B cell (primary cell): ENCODE results near the gene KCNQ2. TPM values are rescaled to one million over a fixed set of nuclear protein-coding genes. Genes with fewer than 3 reads are reported as not detected.

ENCODE experiments used
- ATAC-seq: fragments of 200-7000 bp; cut with Tn5 transposase; one replicate; pipeline ENCODE4 v1.10.0; 2021; ENCODE audit warnings: low read depth, mild to moderate bottlenecking, moderate number of reproducible peaks, moderate library complexity
- CTCF ChIA-PET: fragments of 350-600 bp; sonication (Branson Sonifier 250); formaldehyde crosslinking; loops from one replicate; lab custom pipeline; 2021; ENCODE audit warnings: antibody characterized with exemption, inconsistent platforms; lab: Charles Lee
- POLR2A ChIA-PET: fragments of 350-600 bp; sonication (Branson Sonifier 250); formaldehyde crosslinking; loops from one replicate; lab custom pipeline; 2021; ENCODE audit warnings: antibody characterized with exemption; lab: Charles Lee
- DNase-seq: peaks from one replicate; pipeline ENCODE4 v3.0.0; 2013
- H2AFZ ChIP-seq: 2 replicates; pipeline ENCODE4 v1.6.1; 2012; ENCODE audit warnings: mild to moderate bottlenecking, low read depth, low read length; ENCODE audit not compliant: insufficient read depth, poor library complexity, severe bottlenecking
- H3K27ac ChIP-seq, 2 donors: 1 replicate in 1 of 2; 2 replicates in 1 of 2; pipeline ENCODE4 v1.5.1; 2012 to 2013; ENCODE audit warnings: low read length in 2 of 2, mild to moderate bottlenecking in 2 of 2, moderate library complexity in 1 of 2
- H3K27me3 ChIP-seq, 4 experiments: fragments of 200-600 bp in 1 of 4; sonication (generic) in 1 of 4; replicated peaks in 1 of 4; 1 replicate in 2 of 4; 2 replicates in 2 of 4; pipeline versions ENCODE4 v1.6.1 to v1.7.0; 2013 to 2016; ENCODE audit warnings: low read length in 3 of 4, mild to moderate bottlenecking in 2 of 4, mixed read lengths in 1 of 4, moderate library complexity in 1 of 4; ENCODE audit not compliant: insufficient read depth in 4 of 4, control insufficient read depth in 3 of 4; ENCODE audit errors: control extremely low read depth in 1 of 4
- H3K36me3 ChIP-seq, 2 experiments: replicated peaks in 1 of 2; 1 replicate in 1 of 2; 2 replicates in 1 of 2; pipeline versions ENCODE4 v1.6.1 to v1.7.1; 2013; ENCODE audit warnings: low read length in 1 of 2; ENCODE audit not compliant: insufficient read depth in 2 of 2, control insufficient read depth in 1 of 2; ENCODE audit errors: control extremely low read depth in 1 of 2, extremely low read depth in 1 of 2
- H3K4me1 ChIP-seq, 2 donors: fragments of 200-600 bp in 1 of 2; sonication (generic) in 1 of 2; 1 replicate in 1 of 2; 2 replicates in 1 of 2; pipeline versions ENCODE4 v1.5.1 to v1.6.1; 2013 to 2017; ENCODE audit warnings: low read length in 2 of 2; ENCODE audit not compliant: control insufficient read depth in 2 of 2, insufficient read depth in 2 of 2
- H3K4me2 ChIP-seq: replicated peaks from 2 replicates; pipeline ENCODE3; 2012; ENCODE audit warnings: mild to moderate bottlenecking, low read depth, low read length; ENCODE audit not compliant: poor library complexity, severe bottlenecking
- H3K4me3 ChIP-seq, 5 experiments: fragments of 200-600 bp in 1 of 5; sonication (generic) in 1 of 5; 1 replicate in 3 of 5; 2 replicates in 2 of 5; pipeline versions ENCODE4 v1.5.1 to v1.7.0; 2011 to 2016; ENCODE audit warnings: low read length in 4 of 5, mild to moderate bottlenecking in 4 of 5, low read depth in 2 of 5, control low read depth in 1 of 5, moderate library complexity in 1 of 5; ENCODE audit not compliant: insufficient read depth in 1 of 5; ENCODE audit errors: control extremely low read depth in 1 of 5, extremely low read depth in 1 of 5
- H3K79me2 ChIP-seq: fragments of 200-600 bp; sonication (generic); one replicate; pipeline ENCODE4 v1.6.0; 2016; ENCODE audit warnings: low read length; ENCODE audit not compliant: control insufficient read depth, insufficient read depth
- H3K9ac ChIP-seq: fragments of 200-600 bp; sonication (generic); 2 replicates; pipeline ENCODE4 v1.6.1; 2017; ENCODE audit warnings: mild to moderate bottlenecking, low read length, moderate library complexity
- H3K9me3 ChIP-seq, 3 donors: one replicate each; pipeline versions ENCODE4 v1.6.1 to v1.7.1; 2013; ENCODE audit warnings: low read length in 2 of 3; ENCODE audit not compliant: control insufficient read depth in 2 of 3, insufficient read depth in 1 of 3; ENCODE audit errors: control extremely low read depth in 1 of 3
- H4K20me1 ChIP-seq: 2 replicates; pipeline ENCODE4 v1.6.0; 2012; ENCODE audit warnings: mild to moderate bottlenecking, low read length; ENCODE audit not compliant: insufficient read depth, control insufficient read depth, poor library complexity, severe bottlenecking
- H3K27ac Mint-ChIP-seq: one replicate; pipeline ENCODE4 v1.8.0; 2021; ENCODE audit warnings: mixed read lengths
- H3K27me3 Mint-ChIP-seq: one replicate; pipeline ENCODE4 v1.8.0; 2021; ENCODE audit warnings: mixed read lengths
- H3K4me1 Mint-ChIP-seq: one replicate; pipeline ENCODE4 v1.8.0; 2021; ENCODE audit warnings: mixed read lengths
- H3K4me3 Mint-ChIP-seq: one replicate; pipeline ENCODE4 v1.8.0; 2021; ENCODE audit warnings: mixed read lengths
- H3K9me3 Mint-ChIP-seq: one replicate; pipeline ENCODE4 v1.8.0; 2022; ENCODE audit warnings: mixed read lengths; ENCODE audit not compliant: insufficient read depth
- CTCF ChIP-seq: fragments of 200-600 bp; IDR thresholded peaks from one replicate; pipeline ENCODE4 v1.8.0; 2022; ENCODE audit warnings: antibody characterized with exemption, mild to moderate bottlenecking
- EZH2 ChIP-seq: IDR thresholded peaks from 2 replicates; pipeline ENCODE4 v1.6.1; 2012; ENCODE audit warnings: borderline replicate concordance, low read depth, mild to moderate bottlenecking, moderate library complexity, low read length; ENCODE audit not compliant: insufficient read depth, poor library complexity, severe bottlenecking
- WGBS: methylation state at CpG from one replicate; pipeline ENCODE4 v1.1.5; 2013; ENCODE audit warnings: missing lambda C conversion rate; ENCODE audit not compliant: insufficient coverage; 5-methylcytosine and 5-hydroxymethylcytosine counted together
- intact Hi-C: fragments of 100-400 bp; cut with micrococcal nuclease; formaldehyde crosslinking; loops from one replicate; pipeline ENCODE4 v1.10.0; 2022
- polyA plus RNA-seq: library from polyadenylated mRNA; depleted of rRNA; stranded (reverse); fragments of >200 nt; gene quantifications from 2 replicates; pipeline ENCODE4 v1.2.3, GENCODE V29; 2012
- total RNA-seq, 2 donors: library from RNA; stranded (reverse); fragments of 120-200 nt in 1 of 2; gene quantifications; 1 replicate in 1 of 2; 2 replicates in 1 of 2; pipeline versions ENCODE4 v1.2.3 to v1.2.4, GENCODE V29; 2013 to 2022

KCNQ2 gene
- total and polyA plus RNA-seq, 2 donors (not counting 1 experiment from before 2014, with no cell fraction given): 0.12 TPM; not detected in 1

GRCh38 chr20:63352811-63353221 is 119.6 kb downstream of the KCNQ2 start:
- H4K20me1 ChIP-seq: no peaks in the 10 kb centered on the region
- peaks cover 0 to 18% (median 0%) of the 10 kb centered on the region in 3 donors for H3K9me3 ChIP-seq
- H3K27me3 ChIP-seq: peaks cover 0 to 5% (median 2%) of the 10 kb centered on the region in 4 experiments
- no peak overlapping the region for H2AFZ ChIP-seq
- no peak overlapping the region for H3K4me3 ChIP-seq
- CTCF ChIA-PET: no interaction called here
- no peak overlapping the region for H3K4me2 ChIP-seq
- POLR2A ChIA-PET: no interaction called here
- H3K36me3 ChIP-seq: no peaks in the 10 kb centered on the region
- intact Hi-C loops: no loop called here
- ATAC-seq: no peak
- H3K79me2 ChIP-seq: no peaks in the 10 kb centered on the region
- H3K9me3 Mint-ChIP-seq: peaks cover 5% of the 10 kb centered on the region
- no peaks in the 10 kb centered on the region for H3K4me1 ChIP-seq
- H3K9ac ChIP-seq: no peak overlapping the region
- no peak overlapping the region for H3K27ac Mint-ChIP-seq
- H3K27ac ChIP-seq: no peak overlapping the region
- H3K4me3 Mint-ChIP-seq: no peak overlapping the region
- H3K27me3 Mint-ChIP-seq: no peaks in the 10 kb centered on the region
- TF ChIP-seq CTCF (no peak), EZH2 (no peak)
- H3K4me1 Mint-ChIP-seq: no peaks in the 10 kb centered on the region
- DNase-seq: no peak
- 59% methylated on average over 12 of the region's 12 CpGs for WGBS

- ChIA-PET CTCF (no interaction called here), POLR2A (no interaction called here)
- no peak for ATAC-seq
- H2AFZ ChIP-seq: no peak overlapping the region
- no peak overlapping the region for H3K27ac Mint-ChIP-seq
- 53% methylated on average over 28 of the region's 28 CpGs for WGBS
- H3K4me3 Mint-ChIP-seq: no peak overlapping the region
- H3K4me2 ChIP-seq: no peak overlapping the region
- H3K4me1 Mint-ChIP-seq: no peaks in the 10 kb centered on the region
- peaks cover 0 to 18% (median 0%) of the 10 kb centered on the region in 3 donors for H3K9me3 ChIP-seq
- peaks cover 5% of the 10 kb centered on the region for H3K9me3 Mint-ChIP-seq
- no peak overlapping the region for H3K4me3 ChIP-seq
- H3K4me1 ChIP-seq: no peaks in the 10 kb centered on the region
- H3K27ac ChIP-seq: no peak overlapping the region
- intact Hi-C loops: no loop called here
- peaks cover 0 to 5% (median 2%) of the 10 kb centered on the region in 4 experiments for H3K27me3 ChIP-seq
- H3K9ac ChIP-seq: no peak overlapping the region
- no peaks in the 10 kb centered on the region for H3K79me2 ChIP-seq
- H3K27me3 Mint-ChIP-seq: no peaks in the 10 kb centered on the region
- DNase-seq: no peak
- TF ChIP-seq EZH2 (no peak), CTCF (no peak)
- H4K20me1 ChIP-seq: no peaks in the 10 kb centered on the region
- no peaks in the 10 kb centered on the region for H3K36me3 ChIP-seq
These were observed 120.5 kb downstream of the KCNQ2 start for GRCh38 chr20:63351811-63352591.
